Body of pancreas (tissue), 4 donors: Measurements from ENCODE around the gene STPG3.

ENCODE experiments used
- CTCF ChIP-seq, 7 experiments: fragments of 450-650 bp in 4 of 7; fragments of 200-600 bp in 3 of 7; sonication (generic) in 3 of 7; IDR thresholded peaks; one replicate each; pipeline ENCODE4 v1.5.1; 2016 to 2019; ENCODE audit warnings: antibody characterized with exemption in 7 of 7
- POLR2A ChIP-seq, 3 donors: fragments of 450-650 bp; IDR thresholded peaks; one replicate each; pipeline ENCODE4 v1.6.1; 2016; ENCODE audit warnings: antibody characterized with exemption in 3 of 3, mild to moderate bottlenecking in 2 of 3

- TF ChIP-seq POLR2A (IDR thresholded peaks at IDR 0.05) = no peak
- TF ChIP-seq CTCF (IDR thresholded peaks at IDR 0.05) = no peak
These were observed 5.3 kb upstream of the STPG3 start for GRCh38 chr9:137245450-137246421.
